HTERT RPE-1 (cell line): ENCODE data around the gene VRTN.

Experiments used
- in situ Hi-C: fragments of 300-500 bp; cut with MboI; formaldehyde crosslinking; loops from 4 replicates; pipeline ENCODE4 v1.14.3; 2020; ENCODE audit warnings: low sequenced_read_pairs

The VRTN gene

GRCh38 chr14:74392616-74393570 is 44.6 kb downstream of the VRTN start:
- in situ Hi-C loops, result no loop called here

DNA sequence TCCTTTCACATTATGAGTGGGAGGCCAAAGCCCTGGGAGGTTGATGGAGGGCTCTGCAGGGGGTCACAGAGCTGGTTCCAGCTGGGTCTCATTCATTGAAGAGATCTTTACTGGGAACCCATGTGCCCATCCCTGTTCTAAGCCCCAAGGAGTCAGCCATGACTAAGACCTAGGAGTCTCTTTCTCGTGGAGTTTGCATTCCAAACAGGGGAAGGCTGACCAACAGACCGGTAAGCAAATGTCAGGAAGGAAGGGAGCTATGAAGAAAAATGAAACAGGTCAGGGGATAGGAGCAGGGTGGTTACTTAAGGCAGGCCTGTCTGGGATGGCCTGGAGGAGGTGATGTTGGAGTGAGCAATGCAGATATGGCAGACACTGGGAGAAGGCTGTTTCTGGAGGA is 46.3 kb downstream of the VRTN start:
- in situ Hi-C loops, result no loop called here

GRCh38 chr14:74395094-74395493 is 46.8 kb downstream of the VRTN start:
- in situ Hi-C loops, result no loop called here

- in situ Hi-C loops, result no loop called here
These were observed 51.9 kb downstream of the VRTN start for GRCh38 chr14:74400031-74400685.

DNA sequence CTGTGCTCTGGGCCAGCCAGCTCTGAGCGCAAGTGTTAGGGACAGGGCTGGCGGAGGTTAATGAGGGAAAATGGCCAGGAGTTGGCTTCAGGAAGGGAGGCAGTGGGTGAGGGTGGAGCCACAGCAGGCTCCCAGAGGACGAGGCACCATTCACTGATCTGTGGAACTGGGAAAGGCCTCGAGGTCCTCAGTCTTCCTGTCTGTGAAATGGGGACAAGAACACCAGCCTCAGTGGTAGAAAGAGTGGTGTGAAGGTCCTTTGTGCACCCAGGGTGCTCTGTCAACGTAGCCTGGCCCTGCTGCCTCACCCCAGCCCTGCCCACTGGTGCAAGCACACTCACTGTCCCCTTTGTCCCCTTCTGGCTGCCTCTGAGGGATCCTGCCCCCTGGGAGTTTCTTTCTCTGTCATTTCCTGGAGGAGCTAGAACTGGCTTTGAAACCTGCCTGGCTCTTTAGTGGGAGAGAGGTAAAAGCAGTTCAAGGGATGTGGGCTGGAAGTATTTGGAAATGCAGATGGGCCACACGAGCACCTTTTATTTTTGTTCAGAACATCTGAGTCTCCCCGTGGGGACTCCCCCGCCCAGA is 52.7 kb downstream of the VRTN start:
- in situ Hi-C loops, result no loop called here

GRCh38 chr14:74401504-74402241 is 53.4 kb downstream of the VRTN start:
- in situ Hi-C loops, result no loop called here

DNA sequence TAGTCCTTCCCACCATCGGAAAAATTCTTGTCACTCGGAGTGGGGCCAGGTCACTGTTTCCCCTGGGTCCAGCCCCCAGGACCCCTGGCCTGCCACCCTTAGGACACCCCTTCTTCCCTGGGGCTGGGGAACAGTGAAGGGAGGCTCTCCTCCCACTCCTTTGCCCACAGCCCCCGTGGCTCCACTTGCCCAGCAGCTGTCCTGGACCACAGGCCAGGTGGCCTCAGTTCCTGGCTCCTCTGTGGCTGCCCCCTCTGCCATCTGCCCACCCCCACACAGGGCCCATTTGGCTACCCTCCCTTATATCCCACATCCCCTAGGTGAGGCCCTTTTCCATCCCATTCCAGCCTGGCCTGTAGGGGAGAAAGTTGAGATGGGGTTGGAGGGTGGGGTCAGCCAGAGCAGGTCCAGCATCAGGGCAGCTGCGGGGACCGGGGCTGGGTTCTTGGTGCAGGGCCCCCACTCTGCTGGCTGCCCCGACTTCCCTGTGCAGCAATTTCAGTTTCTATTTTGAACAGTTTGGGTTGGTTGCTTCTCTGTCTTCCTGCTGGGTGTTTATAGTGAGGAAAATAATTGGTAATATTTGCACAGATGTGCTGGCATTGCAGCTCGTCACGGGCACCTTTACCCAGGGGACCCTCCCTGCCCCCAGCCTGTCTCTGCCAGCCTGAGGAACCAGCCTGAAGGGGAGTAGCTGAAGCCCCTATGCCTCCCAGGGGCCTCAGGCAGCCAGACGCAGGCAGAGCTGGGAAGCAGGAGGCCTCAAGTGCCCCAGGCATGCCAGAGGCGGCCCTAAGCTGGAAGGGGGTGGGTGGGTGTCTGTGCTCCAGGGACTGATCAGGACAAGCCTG is 54.4 kb downstream of the VRTN start:
- in situ Hi-C loops, result no loop called here

DNA sequence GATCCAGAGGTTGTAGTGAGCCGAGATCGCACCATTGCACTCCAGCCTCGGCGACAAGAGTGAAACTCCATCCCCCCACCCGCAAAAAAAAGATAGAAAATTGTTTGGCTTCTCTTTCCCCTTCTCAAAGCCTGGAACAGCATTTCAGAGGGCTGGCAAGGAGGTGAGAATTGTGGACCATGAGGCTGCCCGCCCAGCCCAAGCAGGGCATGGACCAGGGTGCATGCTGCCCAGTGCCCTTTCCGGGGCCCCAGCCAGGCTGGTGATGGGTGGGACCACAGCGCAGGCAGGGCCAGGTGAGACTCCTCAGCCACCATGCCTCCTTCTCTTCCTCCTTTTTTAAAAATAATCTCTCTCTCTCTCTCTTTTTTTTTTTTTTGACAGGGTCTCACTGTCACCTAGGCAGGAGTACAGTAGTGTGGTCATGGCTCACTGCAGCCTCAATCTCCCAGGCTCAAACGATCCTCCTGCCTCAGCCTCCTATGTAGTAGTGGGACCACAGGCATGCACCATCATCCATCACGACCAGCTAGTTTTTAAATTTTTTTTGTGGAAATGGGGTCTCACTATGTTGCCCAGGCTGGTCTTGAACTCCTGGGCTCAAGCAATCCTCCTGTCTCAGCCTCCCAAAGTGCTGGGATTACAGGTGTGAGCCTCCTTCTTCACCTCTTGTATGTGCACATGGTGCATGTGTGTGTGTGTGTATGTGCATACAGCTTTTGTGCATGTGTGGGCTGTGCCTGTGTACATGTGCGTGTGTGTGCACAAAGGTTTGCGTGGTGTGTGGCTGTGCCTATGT is 55.5 kb downstream of the VRTN start:
- in situ Hi-C loops, result no loop called here

- in situ Hi-C loops, result no loop called here
These were observed 56.2 kb downstream of the VRTN start for GRCh38 chr14:74404435-74404834.

DNA sequence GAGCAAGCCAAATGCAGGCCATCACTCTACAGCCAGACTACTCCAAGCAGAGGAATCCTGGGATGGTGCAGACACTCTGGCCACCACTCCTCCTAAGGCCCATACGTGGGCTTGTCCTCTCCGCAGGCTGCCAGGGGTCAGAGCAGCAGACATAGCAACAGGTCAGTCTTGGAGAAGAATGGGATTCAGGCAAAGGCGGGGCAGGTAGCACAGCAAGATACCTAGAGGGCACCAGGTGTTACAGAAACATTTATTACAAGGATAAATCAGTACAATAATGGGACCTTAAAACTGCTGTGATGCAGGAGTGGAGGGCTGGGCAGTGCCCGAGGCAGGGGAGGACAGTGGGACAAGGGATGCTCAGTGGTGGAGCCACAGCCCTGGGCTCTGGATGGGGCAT is 57.4 kb downstream of the VRTN start:
- in situ Hi-C loops, result no loop called here

DNA sequence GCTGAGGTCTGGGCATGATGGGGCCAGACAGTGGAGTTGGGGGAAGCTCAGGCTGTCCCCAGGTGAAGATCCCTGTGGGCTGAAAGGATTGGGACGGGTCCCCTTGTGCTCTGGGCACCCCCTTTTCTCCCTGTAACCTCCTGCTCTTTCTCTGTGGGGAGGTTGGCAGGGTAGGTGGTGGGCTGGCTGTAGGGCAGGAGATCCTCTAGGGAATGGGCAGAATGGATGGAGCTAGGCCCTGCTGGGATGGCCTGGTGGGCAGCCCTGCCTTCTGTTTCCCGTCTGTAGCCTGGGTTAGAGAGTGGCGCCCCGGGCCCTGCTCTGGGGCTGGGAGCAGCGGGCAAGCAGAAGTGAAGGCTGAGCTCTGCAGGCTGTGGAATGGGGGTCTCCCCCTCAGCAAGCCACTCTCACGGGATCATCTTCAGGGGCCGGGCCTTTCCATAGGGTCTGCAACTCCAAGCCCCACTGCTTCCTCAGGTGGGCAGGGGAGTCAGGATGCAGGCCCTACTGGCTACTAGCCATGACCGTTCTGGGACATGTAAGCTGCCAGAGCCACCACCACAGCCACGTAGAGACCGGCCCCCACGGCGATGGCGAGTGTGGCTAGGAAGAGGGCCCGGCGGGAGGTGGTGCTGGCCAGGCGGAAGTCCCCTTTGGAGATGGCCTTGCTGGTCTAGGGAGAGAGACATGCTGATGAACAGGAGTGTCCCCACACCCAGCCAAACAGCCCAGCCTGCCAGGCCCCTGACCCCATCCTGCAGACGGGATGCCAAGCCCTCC is 58.9 kb downstream of the VRTN start:
- in situ Hi-C loops, result no loop called here

GRCh38 chr14:74407801-74408154 is 59.5 kb downstream of the VRTN start:
- in situ Hi-C loops, result no loop called here

DNA sequence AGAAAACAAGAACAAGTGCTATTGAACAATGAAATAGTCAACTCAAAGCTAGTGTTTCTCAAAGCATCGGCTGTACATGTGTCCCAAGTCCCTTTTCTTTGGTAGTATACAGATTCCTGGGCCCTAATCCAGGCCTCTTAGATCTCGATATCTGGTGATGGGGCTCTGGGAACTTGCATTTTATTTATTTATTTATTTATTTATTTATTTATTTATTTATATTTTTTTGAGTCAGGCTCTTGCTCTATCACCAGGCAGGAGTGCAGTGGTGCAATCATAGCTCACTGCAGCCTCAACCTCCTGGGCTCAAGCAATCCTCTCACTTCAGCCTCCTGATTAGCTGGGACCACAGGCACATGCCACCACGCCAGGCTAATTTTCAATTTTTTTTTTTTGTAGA is 60.6 kb downstream of the VRTN start:
- in situ Hi-C loops, result no loop called here

DNA sequence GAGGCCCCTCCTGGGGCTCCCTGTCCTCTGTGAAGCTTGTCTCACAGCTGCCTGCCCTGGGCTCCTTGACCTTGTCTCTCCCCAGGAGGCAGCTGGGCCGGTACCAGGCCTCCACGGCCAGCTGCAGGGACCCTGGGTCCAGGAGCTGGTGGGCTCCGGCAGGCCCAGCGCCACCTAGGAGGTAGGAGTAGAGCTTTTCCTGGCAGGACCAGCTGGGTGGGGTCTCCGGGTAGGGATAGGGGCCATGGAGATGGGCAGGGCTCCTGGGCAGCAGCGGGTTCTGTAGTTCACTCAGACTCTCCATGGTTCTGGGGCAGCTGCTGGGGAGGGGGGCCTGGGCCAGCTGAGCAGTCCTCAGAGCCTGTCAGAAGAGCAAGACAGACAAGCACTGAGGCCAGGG is 61.2 kb downstream of the VRTN start:
- in situ Hi-C loops, result no loop called here
